Muscle of back (tissue), 10 donors: ENCODE results near the gene SPATA46. TPM values are rescaled to one million over a fixed set of nuclear protein-coding genes. Genes with fewer than 3 reads are reported as not detected.

ENCODE experiments used
- polyA plus RNA-seq, 10 donors: library from polyadenylated mRNA; unstranded; fragments of 120-200 nt; gene quantifications; one replicate each; pipeline ENCODE4 v1.2.1, GENCODE V29; 2013; ENCODE audit not compliant: insufficient read length in 10 of 10

The SPATA46 gene
- polyA plus RNA-seq, 10 donors = 0.13 to 0.81 (median 0.17) TPM; not detected in 7

Other genes starting within 250 kb of the SPATA46 start
- 1 to 10 TPM in 7 of 10 donors, under 1 TPM in 3; 0.57 to 1.7 (median 1.0) TPM for gene C1orf226, start 4.9 kb upstream of the SPATA46 start, polyA plus RNA-seq
- gene SH2D1B, start 35.3 kb upstream of the SPATA46 start, polyA plus RNA-seq = under 1 TPM; 0.18 to 0.45 (median 0.30) TPM
- gene UHMK1, start 121.0 kb upstream of the SPATA46 start, polyA plus RNA-seq = 10 to 100 TPM; 20.2 to 32.9 (median 27.6) TPM
- gene UAP1, start 184.9 kb upstream of the SPATA46 start, polyA plus RNA-seq = 10 to 100 TPM; 30.3 to 39.3 (median 32.4) TPM